ENCODE results near the gene KSR1. TPM values are rescaled to one million over a fixed set of nuclear protein-coding genes. Genes with fewer than 3 reads are reported as not detected.
A peak's percentile ranks its signal among the peaks of the same experiment; 100 is the strongest.

The KSR1 gene
- total RNA-seq, 4 donors from 2014 or later, result 17.7 to 77.0 (median 34.6) TPM

GRCh38 chr17:27586203-27586721, 130.0 kb downstream of the KSR1 start:
- no peak for DNase-seq
- TF ChIP-seq POLR2A (IDR thresholded peaks at IDR 0.05) (no peak), CTCF (IDR thresholded peaks at IDR 0.05) (no peak)
- Histone ChIP-seq H3K4me1 (no peaks in the 10 kb centered on the region), H3K36me3 (no peaks in the 10 kb centered on the region), H3K4me3 (no peak overlapping the region), H3K27me3 (no peaks in the 10 kb centered on the region), H3K9me3 (no peaks in the 10 kb centered on the region), H3K27ac (peak overlapping the region in 1 of 2 donors; percentile 33)
- intact Hi-C loops (cut with DNase I; ENCODE audit: low total_unique reads), result no loop called here

DNA sequence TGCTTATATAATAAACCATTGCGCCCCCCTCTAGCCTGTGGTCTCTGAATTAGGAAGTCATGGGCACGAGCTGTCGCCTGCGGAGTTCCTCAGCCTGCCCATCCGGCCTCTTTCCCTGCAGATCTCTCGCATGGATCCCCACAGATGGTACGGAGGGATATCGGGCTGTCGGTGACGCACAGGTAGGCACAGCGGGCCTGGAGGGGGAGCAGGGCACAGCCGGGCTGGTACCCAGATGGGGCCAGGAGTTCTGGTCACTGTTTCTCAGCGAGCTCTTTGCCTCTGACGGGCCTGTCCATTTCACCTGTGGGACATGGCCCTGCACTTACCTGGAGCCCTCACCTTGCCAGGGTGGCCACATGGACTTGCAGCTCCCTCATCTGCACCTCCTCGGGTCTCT, 132.1 kb downstream of the KSR1 start:
- Histone ChIP-seq H3K27me3 (no peaks in the 10 kb centered on the region), H3K36me3 (no peaks in the 10 kb centered on the region), H3K4me3 (no peak overlapping the region), H3K4me1 (no peaks in the 10 kb centered on the region), H3K27ac (no peak overlapping the region), H3K9me3 (no peaks in the 10 kb centered on the region)
- no peak for TF ChIP-seq CTCF (IDR thresholded peaks at IDR 0.05)
- no peak for TF ChIP-seq POLR2A (IDR thresholded peaks at IDR 0.05)
- intact Hi-C loops (cut with DNase I; ENCODE audit: low total_unique reads), result no loop called here
- no peak for DNase-seq

GRCh38 chr17:27590864-27591263, 134.6 kb downstream of the KSR1 start:
- DNase-seq, result no peak
- no peak for TF ChIP-seq CTCF (IDR thresholded peaks at IDR 0.05)
- no peak for TF ChIP-seq POLR2A (IDR thresholded peaks at IDR 0.05)
- Histone ChIP-seq H3K4me3 (no peak overlapping the region), H3K4me1 (no peaks in the 10 kb centered on the region), H3K27ac (no peak overlapping the region), H3K27me3 (no peaks in the 10 kb centered on the region), H3K36me3 (no peaks in the 10 kb centered on the region), H3K9me3 (no peaks in the 10 kb centered on the region)
- intact Hi-C loops (cut with DNase I; ENCODE audit: low total_unique reads), result no loop called here

DNA sequence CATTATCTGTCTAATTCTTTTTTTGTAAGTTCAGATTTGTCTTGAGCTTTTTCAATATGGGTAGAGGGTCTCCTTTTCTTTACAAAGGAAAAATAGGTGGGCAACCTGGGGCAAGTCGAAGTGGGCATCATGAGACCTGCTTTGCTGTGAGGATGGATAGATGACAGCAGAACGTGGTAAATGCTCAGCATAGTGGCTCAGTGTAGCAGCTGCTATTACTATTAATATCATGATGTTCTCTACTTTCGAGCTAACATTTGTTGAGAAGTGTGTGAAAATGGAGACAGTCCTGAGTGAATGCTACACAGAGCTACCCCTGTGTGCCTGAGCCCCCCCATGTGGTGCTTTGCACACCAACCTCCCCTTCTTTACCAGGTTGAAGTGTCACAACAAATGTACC, 135.7 kb downstream of the KSR1 start:
- no peaks in the 10 kb centered on the region for H3K36me3 ChIP-seq

More for the DNA sequence above, 135.7 kb downstream of the KSR1 start:
- Histone ChIP-seq H3K27ac (no peak overlapping the region), H3K4me1 (no peaks in the 10 kb centered on the region), H3K27me3 (no peaks in the 10 kb centered on the region), H3K9me3 (no peaks in the 10 kb centered on the region), H3K4me3 (no peak overlapping the region)
- intact Hi-C loops (cut with DNase I; ENCODE audit: low total_unique reads), result no loop called here
- DNase-seq, result no peak
- TF ChIP-seq POLR2A (IDR thresholded peaks at IDR 0.05) (no peak), CTCF (IDR thresholded peaks at IDR 0.05) (no peak)

All from uterus (tissue), 4 donors.